GM11168 (cell line): ENCODE results near the gene GPR149.
"Not testable (repeated sequence)": the region's sequence is repeated elsewhere in the genome, so short reads cannot be mapped to it uniquely, and the experiment has no call there.

Experiments used
- in situ Hi-C: fragments of 300-500 bp; cut with MboI; formaldehyde crosslinking; loops from one replicate; pipeline ENCODE4 v1.12.0; 2022; ENCODE audit warnings: low sequenced_read_pairs; ENCODE audit not compliant: unreplicated experiment

Gene GPR149, protein sequence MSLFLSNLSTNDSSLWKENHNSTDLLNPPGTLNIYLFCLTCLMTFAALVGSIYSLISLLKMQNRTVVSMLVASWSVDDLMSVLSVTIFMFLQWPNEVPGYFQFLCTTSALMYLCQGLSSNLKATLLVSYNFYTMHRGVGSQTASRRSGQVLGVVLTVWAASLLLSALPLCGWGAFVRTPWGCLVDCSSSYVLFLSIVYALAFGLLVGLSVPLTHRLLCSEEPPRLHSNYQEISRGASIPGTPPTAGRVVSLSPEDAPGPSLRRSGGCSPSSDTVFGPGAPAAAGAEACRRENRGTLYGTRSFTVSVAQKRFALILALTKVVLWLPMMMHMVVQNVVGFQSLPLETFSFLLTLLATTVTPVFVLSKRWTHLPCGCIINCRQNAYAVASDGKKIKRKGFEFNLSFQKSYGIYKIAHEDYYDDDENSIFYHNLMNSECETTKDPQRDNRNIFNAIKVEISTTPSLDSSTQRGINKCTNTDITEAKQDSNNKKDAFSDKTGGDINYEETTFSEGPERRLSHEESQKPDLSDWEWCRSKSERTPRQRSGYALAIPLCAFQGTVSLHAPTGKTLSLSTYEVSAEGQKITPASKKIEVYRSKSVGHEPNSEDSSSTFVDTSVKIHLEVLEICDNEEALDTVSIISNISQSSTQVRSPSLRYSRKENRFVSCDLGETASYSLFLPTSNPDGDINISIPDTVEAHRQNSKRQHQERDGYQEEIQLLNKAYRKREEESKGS

DNA sequence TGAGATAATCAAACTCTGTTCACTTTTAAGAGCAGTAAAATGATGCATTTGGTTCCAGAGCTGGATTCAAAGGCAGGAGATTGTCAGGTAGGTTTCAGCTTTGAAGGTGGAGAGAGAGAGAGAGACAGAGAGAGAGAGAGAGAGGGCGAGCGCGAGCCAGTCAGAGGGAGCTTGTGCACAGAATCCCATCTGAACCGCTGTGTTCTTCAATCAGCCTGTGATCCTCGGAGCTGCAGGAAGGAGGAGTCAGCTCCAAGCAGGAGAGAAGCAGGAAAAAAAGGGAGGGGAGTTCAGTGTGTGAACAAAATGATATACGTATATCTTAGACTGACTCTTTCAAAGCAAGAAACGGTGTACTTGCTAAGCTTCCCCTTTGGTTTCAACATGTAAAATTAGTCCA lies at the start of gene GPR149:
TSS of gene GPR149 (minus strand) at position 177 of the 400 bp plus-strand sequence. CDS start 575 bp downstream, outside the sequence.
- in situ Hi-C loops, result no loop called here

DNA sequence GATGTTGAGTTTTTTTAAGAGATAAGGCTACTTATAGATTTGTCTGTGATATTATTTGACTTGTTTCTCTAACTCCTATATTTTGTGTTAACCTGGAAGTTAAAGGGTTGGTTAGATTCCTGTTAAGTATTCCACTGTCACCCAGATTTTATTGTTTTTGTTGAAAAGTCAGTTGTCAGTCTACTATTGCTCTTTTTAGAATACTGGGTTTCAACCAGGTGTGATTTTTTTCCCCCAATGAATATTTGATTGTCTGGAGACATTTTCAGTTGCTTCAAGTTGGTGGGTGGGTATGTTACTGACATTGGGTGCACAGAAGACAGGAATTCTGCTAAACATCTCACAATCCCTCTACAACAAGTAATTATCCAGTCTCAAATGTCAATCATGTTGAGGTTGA lies 43.8 kb upstream of the GPR149 start:
- in situ Hi-C loops, result no loop called here

DNA sequence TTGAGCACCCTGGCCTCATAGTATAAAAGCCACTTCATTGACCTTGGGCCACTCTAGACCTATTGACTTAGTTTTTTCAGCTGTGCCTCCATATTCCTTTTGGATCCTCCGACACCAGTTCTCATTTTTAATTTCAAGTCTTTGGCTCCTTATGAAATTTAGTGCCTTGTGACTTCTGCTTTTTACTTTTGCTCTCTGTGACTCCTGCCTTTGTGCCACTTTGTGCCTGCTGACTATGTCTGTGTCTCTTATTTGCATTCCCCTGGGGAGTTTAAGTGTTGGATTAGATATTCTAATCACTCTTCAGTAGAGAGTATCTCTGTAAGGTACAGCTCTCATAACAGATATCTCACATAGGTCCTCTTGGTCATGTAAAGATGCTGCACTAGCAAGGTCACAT lies 39.6 kb upstream of the GPR149 start:
- in situ Hi-C loops, result no loop called here

DNA sequence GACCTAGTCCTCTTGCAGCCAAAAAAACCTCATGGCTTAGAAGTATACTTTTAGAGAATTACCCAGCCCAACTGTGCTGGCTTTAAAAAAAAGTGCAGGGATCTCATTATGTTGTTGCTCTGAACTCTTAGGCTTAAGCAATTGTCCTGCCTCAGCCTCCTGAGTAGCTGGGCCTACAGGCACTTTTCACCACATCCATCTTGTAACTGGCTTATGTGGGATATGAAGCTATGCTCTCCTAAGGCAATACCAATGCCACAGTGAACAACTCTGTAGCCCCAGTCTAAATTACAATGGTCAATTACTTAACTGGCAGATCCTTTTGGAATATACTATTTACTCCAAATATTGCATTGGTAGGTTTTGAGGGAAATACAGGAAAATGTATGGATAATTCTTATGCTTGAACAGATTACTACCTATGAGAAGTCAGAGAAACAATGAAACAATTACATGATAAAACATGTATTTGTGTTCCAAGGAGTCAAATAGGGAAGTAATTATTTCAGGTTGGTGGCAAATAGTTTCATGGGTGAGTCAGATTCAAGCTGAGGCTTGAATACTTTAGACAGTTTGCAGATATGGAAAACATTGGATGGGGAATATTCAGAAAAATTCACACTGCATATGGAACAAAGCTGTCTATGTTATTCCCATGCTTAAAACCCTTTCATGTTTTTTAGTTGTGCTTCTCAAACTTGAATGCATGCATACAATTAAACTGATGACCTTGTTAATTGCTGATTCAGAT lies 34.6 kb upstream of the GPR149 start:
- in situ Hi-C loops, result no loop called here

DNA sequence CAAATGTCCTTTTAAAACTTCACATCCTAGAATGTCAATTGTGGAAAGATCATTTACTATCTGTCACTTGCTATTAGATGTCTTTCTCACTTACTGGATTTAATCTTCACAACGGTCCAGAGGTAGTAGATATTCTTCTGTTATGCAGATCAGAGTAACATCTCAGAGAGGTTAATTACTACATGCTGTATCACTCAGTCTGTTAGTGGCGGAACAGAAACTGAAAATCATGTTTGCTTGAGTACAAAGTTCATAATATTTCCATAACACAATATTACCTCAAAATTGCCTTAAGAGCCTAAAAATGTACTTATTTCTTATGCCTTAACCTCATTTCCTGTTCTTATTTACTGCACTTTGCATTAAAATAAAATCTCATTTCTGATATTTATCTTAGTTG lies 28.6 kb upstream of the GPR149 start:
- in situ Hi-C loops, result no loop called here

DNA sequence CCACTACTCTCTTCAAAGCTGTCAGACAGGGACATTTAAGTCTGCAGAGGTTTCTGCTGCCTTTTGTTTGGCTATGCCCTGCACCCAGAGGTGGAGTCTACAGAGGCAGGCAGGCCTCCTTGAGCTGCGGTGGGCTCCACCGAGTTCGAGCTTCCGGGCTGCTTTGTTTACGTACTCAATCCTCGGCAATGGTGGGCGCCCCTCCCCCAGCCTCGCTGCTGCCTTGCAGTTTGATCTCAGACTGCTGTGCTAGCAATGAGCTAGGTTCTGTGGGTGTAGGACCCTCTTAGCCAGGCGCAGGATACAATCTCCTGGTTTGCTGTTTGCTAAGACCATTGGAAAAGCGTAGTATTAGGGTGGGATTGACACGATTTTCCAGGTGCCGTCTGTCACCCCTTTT lies 9.1 kb upstream of the GPR149 start:
- in situ Hi-C loops, result not testable (repeated sequence)

DNA sequence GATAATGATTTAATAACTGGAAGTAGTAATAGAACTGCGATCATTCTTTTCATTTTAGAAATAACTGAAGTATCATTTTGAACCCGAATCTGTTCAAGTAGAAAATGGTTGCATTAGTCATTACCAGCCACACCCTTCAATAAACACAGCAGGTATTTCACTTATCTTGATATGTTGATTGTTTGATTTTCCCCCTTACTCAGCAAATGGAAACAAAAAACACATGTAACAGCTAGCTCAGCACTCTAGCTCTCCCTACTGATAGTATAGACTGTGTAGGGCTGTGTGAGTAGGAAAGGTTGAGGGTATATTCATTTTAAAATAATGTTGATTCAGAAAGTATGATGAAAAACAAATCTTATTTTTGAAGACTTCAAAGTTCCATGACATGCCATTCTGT lies 1.1 kb upstream of the GPR149 start:
- in situ Hi-C loops, result no loop called here

DNA sequence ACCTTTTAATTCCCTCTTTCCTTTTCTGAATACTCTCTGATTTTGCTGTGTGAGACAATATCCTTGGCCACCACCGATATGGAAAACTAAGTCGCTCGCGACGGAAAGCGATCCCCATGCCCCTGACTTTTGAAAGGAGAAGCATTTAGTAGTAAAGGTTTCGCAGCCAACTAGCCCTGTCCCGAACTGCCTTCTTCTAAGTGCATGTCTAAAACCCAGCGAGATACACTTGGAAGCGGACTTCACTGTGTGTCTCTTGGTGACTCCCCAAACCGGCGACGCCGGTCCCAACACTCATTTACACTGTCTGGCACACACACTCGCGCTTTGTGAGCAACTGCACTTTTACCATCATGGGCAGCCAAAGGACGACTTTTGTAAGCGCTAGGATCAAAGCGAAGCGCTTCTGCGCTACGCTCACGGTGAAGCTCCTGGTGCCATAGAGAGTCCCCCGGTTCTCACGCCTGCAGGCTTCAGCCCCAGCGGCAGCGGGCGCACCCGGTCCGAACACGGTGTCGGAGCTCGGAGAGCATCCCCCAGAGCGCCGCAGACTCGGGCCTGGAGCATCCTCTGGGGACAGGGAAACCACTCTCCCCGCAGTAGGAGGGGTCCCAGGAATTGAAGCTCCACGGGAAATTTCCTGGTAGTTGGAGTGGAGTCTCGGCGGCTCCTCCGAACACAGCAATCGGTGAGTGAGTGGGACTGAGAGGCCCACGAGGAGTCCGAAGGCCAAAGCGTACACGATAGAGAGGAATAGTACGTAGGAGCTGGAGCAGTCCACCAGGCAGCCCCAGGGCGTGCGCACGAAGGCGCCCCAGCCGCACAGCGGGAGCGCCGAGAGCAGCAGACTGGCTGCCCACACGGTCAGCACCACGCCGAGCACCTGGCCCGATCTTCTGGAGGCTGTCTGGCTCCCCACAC lies 1.4 kb downstream of the GPR149 start:
- in situ Hi-C loops, result no loop called here

DNA sequence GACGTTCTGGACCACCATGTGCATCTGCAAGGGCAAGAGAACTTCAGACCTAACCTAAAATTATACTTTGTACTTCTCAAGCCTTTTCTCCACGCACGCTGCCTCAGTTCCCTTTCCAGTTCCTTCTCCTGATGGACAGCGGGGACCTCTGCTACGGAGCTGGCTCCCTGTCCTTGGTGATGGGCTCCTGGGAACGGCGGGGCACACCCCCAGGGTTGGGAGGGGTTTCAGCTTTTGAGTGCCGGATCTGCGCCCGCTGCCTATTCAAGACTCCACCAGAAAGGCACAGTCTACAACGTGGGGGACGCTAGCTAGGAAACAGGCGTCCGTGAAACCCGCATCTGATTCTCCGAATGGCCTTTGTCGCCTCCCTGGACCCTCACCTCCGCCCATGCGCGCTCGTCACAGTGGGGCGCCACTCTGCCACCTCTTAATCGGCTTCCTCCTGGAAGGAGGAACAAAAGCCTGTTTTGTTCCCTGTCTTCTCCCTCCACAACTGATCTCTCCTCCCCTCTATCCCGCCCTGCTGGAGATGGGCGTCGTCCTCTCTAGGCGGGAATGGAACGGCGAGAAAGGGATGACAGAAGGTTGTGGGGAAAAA lies 2.2 kb downstream of the GPR149 start:
- in situ Hi-C loops, result no loop called here

DNA sequence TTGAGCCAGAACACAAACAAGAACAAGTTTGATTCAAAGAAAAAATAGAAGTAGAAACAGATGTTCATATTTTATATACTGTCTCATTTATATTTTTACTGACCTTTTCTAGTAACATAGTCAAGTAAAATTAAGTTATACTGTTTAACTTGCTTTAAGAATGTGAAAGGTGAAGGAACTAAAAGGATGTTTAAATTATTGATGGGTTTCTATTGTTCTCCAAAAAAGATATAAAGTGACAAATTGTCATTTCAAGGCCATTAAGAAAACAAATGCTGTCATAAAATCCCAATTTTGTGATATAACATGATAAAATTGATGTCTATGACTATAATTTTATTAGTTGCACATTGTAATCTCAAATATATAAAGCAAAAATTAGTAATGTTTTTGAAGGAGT lies 7.3 kb downstream of the GPR149 start:
- in situ Hi-C loops, result no loop called here

DNA sequence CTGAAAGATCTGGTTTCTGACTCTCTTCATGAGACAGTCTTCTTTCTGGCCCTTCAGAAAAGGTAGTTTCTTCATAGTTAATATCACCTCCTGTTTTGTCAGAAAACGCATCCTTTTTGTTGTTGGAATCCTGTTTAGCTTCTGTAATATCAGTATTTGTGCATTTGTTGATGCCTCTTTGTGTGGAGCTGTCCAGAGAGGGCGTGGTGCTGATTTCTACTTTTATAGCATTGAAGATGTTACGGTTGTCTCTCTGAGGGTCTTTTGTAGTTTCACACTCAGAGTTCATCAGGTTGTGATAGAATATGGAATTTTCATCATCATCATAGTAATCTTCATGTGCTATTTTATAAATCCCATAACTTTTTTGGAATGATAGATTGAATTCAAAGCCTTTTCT lies 8.9 kb downstream of the GPR149 start:
- in situ Hi-C loops, result no loop called here

DNA sequence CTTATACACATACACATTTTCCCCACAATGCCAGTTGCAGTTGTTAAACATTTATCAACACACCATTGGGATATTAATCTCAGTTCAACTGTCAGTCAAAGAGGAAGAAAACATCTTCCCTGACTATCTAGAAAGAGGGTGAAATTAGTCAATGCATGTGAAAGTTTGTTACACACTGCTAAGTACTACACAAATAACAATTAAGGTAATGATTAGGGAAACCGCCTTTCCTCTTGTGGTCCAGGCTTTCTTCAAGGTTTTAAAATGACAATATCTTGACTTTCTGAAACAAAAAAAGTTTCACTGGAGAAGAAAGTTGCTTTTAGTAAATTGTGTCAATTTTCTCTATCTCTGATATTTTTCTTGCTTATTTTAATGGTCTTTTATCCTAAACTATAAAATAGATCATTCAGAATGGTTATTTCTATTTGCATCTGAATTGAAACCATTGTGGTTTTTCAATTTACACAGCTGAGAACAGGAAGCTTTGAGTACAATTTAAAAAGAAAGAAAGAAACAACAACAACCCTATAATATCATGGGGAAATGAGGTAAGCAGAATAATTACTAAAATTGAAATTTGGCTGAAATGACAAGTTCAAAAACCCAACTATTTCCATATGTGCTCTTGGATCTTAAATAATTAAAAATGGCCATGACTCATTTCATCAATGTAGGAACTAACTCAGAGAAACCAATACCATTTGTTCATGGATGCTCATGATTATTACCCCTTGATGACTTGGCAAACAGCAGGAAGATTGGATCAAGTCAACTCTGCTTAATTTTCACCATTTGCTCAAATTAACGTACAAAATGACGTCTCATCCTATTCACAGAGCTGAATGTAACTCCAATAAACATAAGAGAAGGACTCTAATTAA lies 31.7 kb downstream of the GPR149 start:
- in situ Hi-C loops, result no loop called here

DNA sequence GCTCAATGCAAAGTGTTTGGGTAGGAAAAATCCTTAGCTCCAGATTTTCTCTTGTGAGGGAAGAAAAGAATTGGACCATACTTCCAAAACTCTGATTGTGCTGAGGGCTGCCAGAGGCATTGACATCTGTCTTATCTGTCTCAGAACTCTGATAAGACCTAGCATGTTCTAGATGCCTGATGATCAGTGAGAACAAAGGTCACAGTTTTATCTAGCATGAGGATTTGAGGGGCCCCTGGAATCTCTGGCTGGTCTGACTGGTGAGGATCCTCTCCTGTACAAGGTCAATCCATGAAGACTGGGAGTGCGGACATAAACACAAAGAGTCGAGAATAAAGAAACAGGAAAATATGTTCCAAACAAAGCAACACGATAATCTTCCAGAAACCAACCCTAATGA lies 40.1 kb downstream of the GPR149 start:
- in situ Hi-C loops, result no loop called here

DNA sequence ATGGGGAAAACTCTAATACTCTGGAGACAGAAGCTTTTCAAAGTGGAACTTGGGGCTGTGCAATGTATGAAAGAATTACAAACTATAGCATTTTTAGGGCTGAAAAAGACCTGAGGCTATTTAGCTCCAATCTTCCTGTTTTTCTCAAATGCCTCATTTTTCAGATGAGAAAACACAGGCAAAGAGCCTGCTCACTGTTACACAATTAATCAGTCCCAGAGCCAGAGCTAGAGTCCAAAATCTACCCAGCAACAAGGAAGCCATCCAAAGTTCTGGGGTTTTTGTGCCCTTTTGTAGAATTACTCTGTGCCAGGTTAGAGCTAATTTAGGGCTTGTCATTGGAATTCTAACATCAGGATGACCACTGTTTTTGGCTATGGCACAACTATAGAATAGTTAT lies 45.5 kb downstream of the GPR149 start:
- in situ Hi-C loops, result no loop called here

DNA sequence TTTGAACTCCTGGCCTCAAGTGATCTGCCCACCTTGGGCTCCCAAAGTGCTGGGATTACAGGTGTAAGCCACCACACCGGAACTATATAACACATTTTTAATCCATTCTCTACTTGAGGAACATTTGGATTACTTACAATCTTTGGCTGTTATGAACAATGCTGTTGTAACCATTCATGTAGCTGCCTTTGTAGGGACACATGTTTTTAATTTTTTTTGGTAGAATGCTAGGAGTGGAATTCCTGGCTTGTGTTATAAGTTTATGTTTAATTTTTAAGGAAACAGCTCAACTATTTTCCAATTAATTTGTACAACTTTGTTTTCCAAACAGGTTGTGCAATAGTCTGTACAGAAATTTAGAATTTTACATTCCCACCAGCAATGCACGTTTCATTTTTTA lies 51.7 kb downstream of the GPR149 start:
- in situ Hi-C loops, result no loop called here

DNA sequence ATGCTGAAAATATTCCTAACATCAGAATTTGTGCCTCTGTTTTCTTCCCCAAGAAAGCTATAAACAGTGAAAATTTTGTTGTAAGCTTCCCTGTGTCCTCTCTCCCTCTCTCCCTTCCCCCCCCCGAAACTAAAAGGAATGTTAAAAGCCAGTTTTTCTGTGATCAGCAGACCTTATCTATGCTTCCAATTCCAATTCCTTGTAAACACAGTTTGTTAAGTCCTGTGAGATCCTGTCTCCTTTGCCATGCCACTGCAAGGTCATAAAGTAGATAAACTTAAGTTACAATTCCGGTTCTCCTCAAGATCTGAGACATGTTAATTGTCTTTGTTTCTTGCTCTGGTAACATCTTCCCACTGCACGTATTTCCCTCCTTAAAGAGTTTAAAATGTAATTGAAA lies 62.8 kb downstream of the GPR149 start:
- in situ Hi-C loops, result no loop called here

DNA sequence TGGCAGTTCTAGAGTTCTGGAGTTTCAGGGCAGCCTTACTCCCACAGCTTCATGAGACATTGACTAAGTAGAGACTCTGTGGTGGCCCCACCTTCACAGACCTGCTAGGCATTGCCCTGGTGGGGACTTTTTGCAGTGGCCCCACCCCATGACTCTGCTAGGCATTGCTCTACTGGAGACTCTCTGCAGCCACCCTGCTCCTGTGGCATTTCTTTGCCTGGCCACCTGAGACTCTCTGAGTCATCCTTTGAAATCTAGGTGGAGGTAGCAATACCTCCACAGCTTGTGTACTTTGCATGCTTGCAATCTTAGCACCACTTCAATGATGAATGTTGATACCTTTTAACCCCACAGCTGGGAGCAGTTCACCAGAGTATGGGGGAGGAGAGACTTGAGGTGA lies 65.1 kb downstream of the GPR149 start:
- in situ Hi-C loops, result no loop called here

DNA sequence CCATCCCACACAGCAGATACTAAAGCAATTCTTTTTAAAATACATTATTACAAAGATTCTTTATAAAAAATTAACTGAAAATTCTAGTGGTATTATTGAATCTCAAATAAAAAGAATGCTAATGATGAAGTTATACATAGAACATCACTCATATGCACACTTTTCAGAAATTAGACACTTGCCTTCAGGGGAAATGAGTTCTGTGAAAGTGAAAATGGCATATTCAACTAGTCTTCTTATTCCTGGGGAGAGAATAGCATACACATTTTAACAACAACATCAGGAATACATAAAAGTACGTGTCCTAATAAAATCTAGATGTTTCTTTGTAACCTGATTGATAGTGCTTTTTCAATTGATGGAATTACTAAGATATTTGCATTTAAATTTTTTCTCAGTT lies 68.9 kb downstream of the GPR149 start:
- in situ Hi-C loops, result no loop called here

DNA sequence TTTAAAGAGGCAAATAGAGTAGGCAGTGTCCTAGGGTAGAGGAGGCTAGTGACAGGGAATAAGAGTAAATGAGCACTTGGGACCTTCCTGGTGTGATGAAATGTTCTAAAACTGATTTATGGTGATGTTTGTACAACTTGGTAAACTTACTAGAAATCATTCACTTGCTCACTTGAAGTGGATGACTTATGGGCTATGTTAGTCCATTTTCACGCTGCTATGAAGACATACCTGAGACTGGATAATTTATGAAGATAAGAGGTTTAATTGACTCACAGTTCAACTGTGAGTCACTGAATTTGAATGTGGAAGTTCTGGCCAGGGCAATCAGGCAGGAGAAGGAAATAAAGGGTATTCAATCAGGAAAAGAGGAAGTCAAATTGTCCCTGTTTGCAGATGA lies 74.0 kb downstream of the GPR149 start:
- in situ Hi-C loops, result no loop called here
